ENCODE results near the gene C17orf67.

Gene C17orf67

GRCh38 chr17:56842577-56842976 is 8.9 kb upstream of the C17orf67 start:
- Histone ChIP-seq H3K4me2 (no peak overlapping the region), H3K9me3 (replicated peaks in 1 of 11) (no peaks in the 10 kb centered on the region), H3K27ac (no peak overlapping the region), H3K4me3 (no peak overlapping the region), H3K27me3 (no peaks in the 10 kb centered on the region), H4K20me1 (peaks cover 0 to 33% (median 10%) of the 10 kb centered on the region in 11 experiments; a peak in 14 of 22 replicates), H3K4me1 (peaks cover 7 to 18% (median 9%) of the 10 kb centered on the region in 10 experiments; a peak in 19 of 20 replicates), H3K36me3 (peaks cover 21 to 89% (median 62%) of the 10 kb centered on the region in 11 experiments), H3K9ac (no peak overlapping the region)
- no peak for TF ChIP-seq Cebpa-rat (IDR thresholded peaks at IDR 0.05)

GRCh38 chr17:56838687-56839086 is 5.0 kb upstream of the C17orf67 start:
- TF ChIP-seq Cebpa-rat (IDR thresholded peaks at IDR 0.05): no peak
- H4K20me1 ChIP-seq: peaks cover 12 to 67% (median 41%) of the 10 kb centered on the region in 11 experiments; a peak in 19 of 22 replicates
- no peak overlapping the region for H3K27ac ChIP-seq
- H3K4me3 ChIP-seq: no peak overlapping the region
- peak overlapping the region in 1 of 11 experiments; percentile 82; a peak in 2 of 22 replicates for H3K4me2 ChIP-seq
- no peaks in the 10 kb centered on the region for H3K9me3 ChIP-seq (replicated peaks in 1 of 11)
- no peak overlapping the region for H3K9ac ChIP-seq
- peaks cover 14 to 75% (median 45%) of the 10 kb centered on the region in 11 experiments for H3K36me3 ChIP-seq
- H3K27me3 ChIP-seq: no peaks in the 10 kb centered on the region
- peaks cover 35 to 45% (median 37%) of the 10 kb centered on the region in 10 experiments for H3K4me1 ChIP-seq

GRCh38 chr17:56835264-56835585 is 1.5 kb upstream of the C17orf67 start:
- Histone ChIP-seq H3K4me2 (peak overlapping the region; percentile 82 to 98 (median 93)), H3K4me3 (peak overlapping the region; percentile 67 to 94 (median 86)), H3K36me3 (peaks cover 0 to 59% (median 38%) of the 10 kb centered on the region in 11 experiments; a peak in 20 of 22 replicates), H3K9me3 (replicated peaks in 1 of 11) (no peaks in the 10 kb centered on the region), H3K27me3 (no peaks in the 10 kb centered on the region), H4K20me1 (peaks cover 20 to 76% (median 60%) of the 10 kb centered on the region in 11 experiments; a peak in 20 of 22 replicates), H3K9ac (peak overlapping the region; percentile 83 to 93 (median 87); a peak in 21 of 22 replicates), H3K4me1 (peaks cover 49 to 66% (median 58%) of the 10 kb centered on the region in 10 experiments), H3K27ac (peak overlapping the region in 9 of 11 experiments; percentile 81 to 92 (median 89); a peak in 15 of 22 replicates)
- no peak for TF ChIP-seq Cebpa-rat (IDR thresholded peaks at IDR 0.05)

DNA sequence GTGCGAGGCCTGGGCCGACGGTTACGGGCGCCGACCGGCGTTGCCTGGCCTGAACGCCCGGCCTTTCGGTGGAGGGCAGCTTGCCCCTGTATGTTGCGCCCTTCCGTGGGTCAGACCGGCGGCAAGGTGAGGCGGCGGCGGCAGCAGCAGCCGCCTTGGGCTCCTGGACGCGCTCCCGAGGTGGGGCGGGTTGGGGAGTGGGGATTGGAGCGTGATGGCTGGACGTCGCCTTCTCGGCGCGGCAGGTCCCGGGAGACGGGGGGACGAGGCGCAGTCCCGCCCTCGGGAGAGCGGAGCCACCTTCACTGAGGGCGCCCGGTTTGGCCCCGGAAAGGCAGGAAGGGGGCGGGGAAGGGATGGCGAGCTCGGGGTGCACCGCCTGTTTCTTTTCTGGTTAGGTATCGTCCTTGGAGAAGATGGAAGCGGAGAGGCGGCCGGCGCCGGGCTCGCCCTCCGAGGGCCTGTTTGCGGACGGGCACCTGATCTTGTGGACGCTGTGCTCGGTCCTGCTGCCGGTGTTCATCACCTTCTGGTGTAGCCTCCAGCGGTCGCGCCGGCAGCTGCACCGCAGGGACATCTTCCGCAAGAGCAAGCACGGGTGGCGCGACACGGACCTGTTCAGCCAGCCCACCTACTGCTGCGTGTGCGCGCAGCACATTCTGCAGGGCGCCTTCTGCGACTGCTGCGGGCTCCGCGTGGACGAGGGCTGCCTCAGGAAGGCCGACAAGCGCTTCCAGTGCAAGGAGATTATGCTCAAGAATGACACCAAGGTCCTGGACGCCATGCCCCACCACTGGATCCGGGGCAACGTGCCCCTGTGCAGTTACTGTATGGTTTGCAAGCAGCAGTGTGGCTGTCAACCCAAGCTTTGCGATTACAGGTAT is 902 bp upstream of the C17orf67 start:
- Histone ChIP-seq H3K9ac (peak overlapping the region; percentile 83 to 93 (median 87)), H3K4me3 (peak overlapping the region; percentile 67 to 94 (median 86)), H3K27ac (peak overlapping the region; percentile 64 to 92 (median 89); a peak in 21 of 22 replicates), H3K9me3 (replicated peaks in 1 of 11) (no peaks in the 10 kb centered on the region), H3K4me2 (peak overlapping the region; percentile 82 to 98 (median 93)), H3K27me3 (no peaks in the 10 kb centered on the region), H3K4me1 (peaks cover 49 to 66% (median 58%) of the 10 kb centered on the region in 10 experiments), H4K20me1 (peaks cover 20 to 78% (median 60%) of the 10 kb centered on the region in 11 experiments; a peak in 20 of 22 replicates), H3K36me3 (peaks cover 0 to 59% (median 38%) of the 10 kb centered on the region in 11 experiments; a peak in 17 of 22 replicates)
- TF ChIP-seq Cebpa-rat (IDR thresholded peaks at IDR 0.05): no peak

- Histone ChIP-seq H3K36me3 (peaks cover 4 to 61% (median 40%) of the 10 kb centered on the region in 11 experiments; a peak in 20 of 22 replicates), H3K27me3 (no peaks in the 10 kb centered on the region), H3K27ac (peak overlapping the region; percentile 52 to 92 (median 88)), H3K4me1 (peaks cover 47 to 57% (median 55%) of the 10 kb centered on the region in 10 experiments), H4K20me1 (peaks cover 20 to 84% (median 60%) of the 10 kb centered on the region in 11 experiments; a peak in 20 of 22 replicates), H3K9me3 (replicated peaks in 1 of 11) (no peaks in the 10 kb centered on the region), H3K4me2 (peak overlapping the region; percentile 75 to 96 (median 89)), H3K4me3 (peak overlapping the region; percentile 67 to 94 (median 86)), H3K9ac (peak overlapping the region; percentile 77 to 93 (median 87))
- no peak for TF ChIP-seq Cebpa-rat (IDR thresholded peaks at IDR 0.05)
Observed at GRCh38 chr17:56833057-56833808, 487 bp downstream of the C17orf67 start.

- Histone ChIP-seq H3K4me1 (peaks cover 39 to 50% (median 47%) of the 10 kb centered on the region in 10 experiments), H3K9me3 (replicated peaks in 1 of 11) (no peaks in the 10 kb centered on the region), H3K9ac (peak overlapping the region; percentile 77 to 93 (median 87); a peak in 19 of 22 replicates), H3K27me3 (no peaks in the 10 kb centered on the region), H3K36me3 (peaks cover 8 to 65% (median 44%) of the 10 kb centered on the region in 11 experiments; a peak in 20 of 22 replicates), H3K27ac (peak overlapping the region in 5 of 11 experiments; percentile 88 to 92 (median 89); a peak in 5 of 22 replicates), H3K4me2 (peak overlapping the region; percentile 75 to 96 (median 89)), H3K4me3 (peak overlapping the region; percentile 67 to 94 (median 86)), H4K20me1 (peaks cover 13 to 84% (median 52%) of the 10 kb centered on the region in 11 experiments; a peak in 20 of 22 replicates)
- TF ChIP-seq Cebpa-rat (IDR thresholded peaks at IDR 0.05): no peak
Observed at GRCh38 chr17:56832446-56832845, 1.3 kb downstream of the C17orf67 start.

GRCh38 chr17:56831369-56832095 is 2.2 kb downstream of the C17orf67 start:
- no peaks in the 10 kb centered on the region for H3K9me3 ChIP-seq (replicated peaks in 1 of 11)
- H3K36me3 ChIP-seq: peaks cover 10 to 65% (median 47%) of the 10 kb centered on the region in 11 experiments; a peak in 20 of 22 replicates
- TF ChIP-seq Cebpa-rat (IDR thresholded peaks at IDR 0.05): no peak
- peaks cover 9 to 82% (median 43%) of the 10 kb centered on the region in 11 experiments; a peak in 19 of 22 replicates for H4K20me1 ChIP-seq
- peak overlapping the region; percentile 75 to 96 (median 89) for H3K4me2 ChIP-seq
- H3K9ac ChIP-seq: peak overlapping the region in 6 of 11 experiments; percentile 77 to 93 (median 89); a peak in 6 of 22 replicates
- H3K4me3 ChIP-seq: peak overlapping the region in 7 of 10 experiments; percentile 75 to 94 (median 85); a peak in 9 of 20 replicates
- H3K27me3 ChIP-seq: no peaks in the 10 kb centered on the region
- H3K27ac ChIP-seq: no peak overlapping the region
- H3K4me1 ChIP-seq: peaks cover 30 to 40% (median 38%) of the 10 kb centered on the region in 10 experiments

Measured in BLaER1 treated with 17β-estradiol and CSF1 and Interleukin-3, amounts not matched to agents 10 nM and 100 nM (cell line).